ENCODE data around the gene ADAMTS12. TPM values are rescaled to one million over a fixed set of nuclear protein-coding genes. Genes with fewer than 3 reads are reported as not detected.

The ADAMTS12 gene
- total and polyA plus RNA-seq, 2 experiments from 2014 or later: 9.1 to 17.1 TPM

GRCh38 chr5:33846851-33847250 lies 44.9 kb downstream of the ADAMTS12 start (continued):
- TF ChIP-seq ETS1 (IDR thresholded peaks at IDR 0.05) (no peak), ZNF114 (CRISPR knock-in tag; IDR thresholded peaks at IDR 0.05) (no peak), ZNF331 (CRISPR knock-in tag; IDR thresholded peaks at IDR 0.05; ENCODE audit: low read depth) (no peak), CTCF (conservative IDR thresholded peaks at IDR 0.05; ENCODE audit: low read depth in 2 of 2) (no peak)

- H3K36me3 Mint-ChIP-seq (ENCODE audit: low read depth): peaks cover 40% of the 10 kb centered on the region
- H3K27me3 Mint-ChIP-seq (ENCODE audit: insufficient read depth, low read depth, poor library complexity): peaks cover 4% of the 10 kb centered on the region
- Histone ChIP-seq H3F3A (replicated peaks; ENCODE audit: low read depth) (no peaks in the 10 kb centered on the region), H3K4me1 (ENCODE audit: insufficient read depth) (no peaks in the 10 kb centered on the region), H2AFZ (no peak overlapping the region), H3K79me2 (replicated peaks; ENCODE audit: insufficient read depth) (peaks cover 20% of the 10 kb centered on the region), H3K27ac (ENCODE audit: low read depth) (no peak overlapping the region), H3K36me3 (ENCODE audit: insufficient read depth) (peaks cover 8% of the 10 kb centered on the region; the same call in 1 of the 2 replicates), H3K27me3 (ENCODE audit: insufficient read depth) (no peaks in the 10 kb centered on the region), H4K20me1 (replicated peaks; ENCODE audit: insufficient read depth) (0 out of 2 replicates have a peak, but pooled peaks cover 5% of the 10 kb centered on the region), H3K4me3 (no peak overlapping the region), H3K4me2 (no peak overlapping the region), H3K9me2 (ENCODE audit: insufficient read depth) (0 out of 2 replicates have a peak, but pooled peaks cover 13% of the 10 kb centered on the region)
- peaks cover 21% of the 10 kb centered on the region for H3K9me3 Mint-ChIP-seq
- H3K27ac Mint-ChIP-seq: no peak overlapping the region
- H3K4me3 Mint-ChIP-seq: no peak overlapping the region
- peaks cover 8% of the 10 kb centered on the region; the same call in 1 of the 3 replicates for H3K4me1 Mint-ChIP-seq
- DNase-seq (ENCODE audit: low spot score) (no peak), ATAC-seq (no peak)
- TF ChIP-seq EZH2 (IDR thresholded peaks at IDR 0.05; ENCODE audit: low read depth, unreplicated experiment): no peak
- no peak for TF ChIP-seq EZH2phosphoT487 (IDR thresholded peaks at IDR 0.05; ENCODE audit: unreplicated experiment)
- TF ChIP-seq, protein P1, sequence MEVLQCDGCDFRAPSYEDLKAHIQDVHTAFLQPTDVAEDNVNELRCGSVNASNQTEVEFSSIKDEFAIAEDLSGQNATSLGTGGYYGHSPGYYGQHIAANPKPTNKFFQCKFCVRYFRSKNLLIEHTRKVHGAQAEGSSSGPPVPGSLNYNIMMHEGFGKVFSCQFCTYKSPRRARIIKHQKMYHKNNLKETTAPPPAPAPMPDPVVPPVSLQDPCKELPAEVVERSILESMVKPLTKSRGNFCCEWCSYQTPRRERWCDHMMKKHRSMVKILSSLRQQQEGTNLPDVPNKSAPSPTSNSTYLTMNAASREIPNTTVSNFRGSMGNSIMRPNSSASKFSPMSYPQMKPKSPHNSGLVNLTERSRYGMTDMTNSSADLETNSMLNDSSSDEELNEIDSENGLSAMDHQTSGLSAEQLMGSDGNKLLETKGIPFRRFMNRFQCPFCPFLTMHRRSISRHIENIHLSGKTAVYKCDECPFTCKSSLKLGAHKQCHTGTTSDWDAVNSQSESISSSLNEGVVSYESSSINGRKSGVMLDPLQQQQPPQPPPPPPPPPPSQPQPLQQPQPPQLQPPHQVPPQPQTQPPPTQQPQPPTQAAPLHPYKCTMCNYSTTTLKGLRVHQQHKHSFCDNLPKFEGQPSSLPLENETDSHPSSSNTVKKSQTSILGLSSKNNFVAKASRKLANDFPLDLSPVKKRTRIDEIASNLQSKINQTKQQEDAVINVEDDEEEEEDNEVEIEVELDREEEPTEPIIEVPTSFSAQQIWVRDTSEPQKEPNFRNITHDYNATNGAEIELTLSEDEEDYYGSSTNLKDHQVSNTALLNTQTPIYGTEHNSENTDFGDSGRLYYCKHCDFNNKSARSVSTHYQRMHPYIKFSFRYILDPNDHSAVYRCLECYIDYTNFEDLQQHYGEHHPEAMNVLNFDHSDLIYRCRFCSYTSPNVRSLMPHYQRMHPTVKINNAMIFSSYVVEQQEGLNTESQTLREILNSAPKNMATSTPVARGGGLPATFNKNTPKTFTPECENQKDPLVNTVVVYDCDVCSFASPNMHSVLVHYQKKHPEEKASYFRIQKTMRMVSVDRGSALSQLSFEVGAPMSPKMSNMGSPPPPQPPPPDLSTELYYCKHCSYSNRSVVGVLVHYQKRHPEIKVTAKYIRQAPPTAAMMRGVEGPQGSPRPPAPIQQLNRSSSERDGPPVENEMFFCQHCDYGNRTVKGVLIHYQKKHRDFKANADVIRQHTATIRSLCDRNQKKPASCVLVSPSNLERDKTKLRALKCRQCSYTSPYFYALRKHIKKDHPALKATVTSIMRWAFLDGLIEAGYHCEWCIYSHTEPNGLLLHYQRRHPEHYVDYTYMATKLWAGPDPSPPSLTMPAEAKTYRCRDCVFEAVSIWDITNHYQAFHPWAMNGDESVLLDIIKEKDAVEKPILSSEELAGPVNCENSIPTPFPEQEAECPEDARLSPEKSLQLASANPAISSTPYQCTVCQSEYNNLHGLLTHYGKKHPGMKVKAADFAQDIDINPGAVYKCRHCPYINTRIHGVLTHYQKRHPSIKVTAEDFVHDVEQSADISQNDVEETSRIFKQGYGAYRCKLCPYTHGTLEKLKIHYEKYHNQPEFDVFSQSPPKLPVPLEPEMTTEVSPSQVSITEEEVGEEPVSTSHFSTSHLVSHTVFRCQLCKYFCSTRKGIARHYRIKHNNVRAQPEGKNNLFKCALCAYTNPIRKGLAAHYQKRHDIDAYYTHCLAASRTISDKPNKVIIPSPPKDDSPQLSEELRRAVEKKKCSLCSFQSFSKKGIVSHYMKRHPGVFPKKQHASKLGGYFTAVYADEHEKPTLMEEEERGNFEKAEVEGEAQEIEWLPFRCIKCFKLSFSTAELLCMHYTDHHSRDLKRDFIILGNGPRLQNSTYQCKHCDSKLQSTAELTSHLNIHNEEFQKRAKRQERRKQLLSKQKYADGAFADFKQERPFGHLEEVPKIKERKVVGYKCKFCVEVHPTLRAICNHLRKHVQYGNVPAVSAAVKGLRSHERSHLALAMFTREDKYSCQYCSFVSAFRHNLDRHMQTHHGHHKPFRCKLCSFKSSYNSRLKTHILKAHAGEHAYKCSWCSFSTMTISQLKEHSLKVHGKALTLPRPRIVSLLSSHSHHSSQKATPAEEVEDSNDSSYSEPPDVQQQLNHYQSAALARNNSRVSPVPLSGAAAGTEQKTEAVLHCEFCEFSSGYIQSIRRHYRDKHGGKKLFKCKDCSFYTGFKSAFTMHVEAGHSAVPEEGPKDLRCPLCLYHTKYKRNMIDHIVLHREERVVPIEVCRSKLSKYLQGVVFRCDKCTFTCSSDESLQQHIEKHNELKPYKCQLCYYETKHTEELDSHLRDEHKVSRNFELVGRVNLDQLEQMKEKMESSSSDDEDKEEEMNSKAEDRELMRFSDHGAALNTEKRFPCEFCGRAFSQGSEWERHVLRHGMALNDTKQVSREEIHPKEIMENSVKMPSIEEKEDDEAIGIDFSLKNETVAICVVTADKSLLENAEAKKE (CRISPR knock-in tag; IDR thresholded peaks at IDR 0.05): no peak
- no peak for TF ChIP-seq ETS1 (IDR thresholded peaks at IDR 0.05)
- no peak for TF ChIP-seq STAT1 (IDR thresholded peaks at IDR 0.05; ENCODE audit: unreplicated experiment)
- no peak for TF ChIP-seq NANOG (IDR thresholded peaks at IDR 0.05; ENCODE audit: borderline replicate concordance)
- TF ChIP-seq ZNF114 (CRISPR knock-in tag; IDR thresholded peaks at IDR 0.05): no peak
- no peak for TF ChIP-seq CREB1 (CRISPR knock-in tag; IDR thresholded peaks at IDR 0.05; ENCODE audit: low read depth)
- no peak for TF ChIP-seq CTCF (conservative IDR thresholded peaks at IDR 0.05; ENCODE audit: low read depth in 2 of 2)
Measured at GRCh38 chr5:33843579-33843978, 48.2 kb downstream of the ADAMTS12 start.

All from GM23338 (cell line).